Measurements from ENCODE around the gene CERCAM.

CERCAM gene

GRCh38 chr9:128459011-128459410 lies 38.4 kb downstream of the CERCAM start:
- Histone ChIP-seq H3K4me1 (no peaks in the 10 kb centered on the region), H3K36me3 (ENCODE audit: control insufficient read depth, insufficient read depth, low read length) (no peaks in the 10 kb centered on the region), H3K4me3 (ENCODE audit: low read depth, low read length) (no peak overlapping the region), H3K4me2 (ENCODE audit: low read length) (no peak overlapping the region), H3K79me2 (no peaks in the 10 kb centered on the region), H3K27me3 (ENCODE audit: control insufficient read depth, insufficient read depth, low read length) (no peaks in the 10 kb centered on the region), H3K9me3 (ENCODE audit: control insufficient read depth, low read length) (no peaks in the 10 kb centered on the region), H3K9ac (no peak overlapping the region), H2AFZ (no peak overlapping the region), H3K27ac (no peak overlapping the region)
- no peak for TF ChIP-seq CTCF (IDR thresholded peaks at IDR 0.05)

GRCh38 chr9:128469070-128469469 lies 48.4 kb downstream of the CERCAM start:
- H3K4me1 ChIP-seq = no peaks in the 10 kb centered on the region
- H3K79me2 ChIP-seq = no peaks in the 10 kb centered on the region
- no peak overlapping the region for H3K9ac ChIP-seq
- no peak overlapping the region for H3K4me3 ChIP-seq (ENCODE audit: low read depth, low read length)
- H3K27ac ChIP-seq = no peak overlapping the region
- H2AFZ ChIP-seq = no peak overlapping the region
- no peak for TF ChIP-seq CTCF (IDR thresholded peaks at IDR 0.05)
- no peaks in the 10 kb centered on the region for H3K27me3 ChIP-seq (ENCODE audit: control insufficient read depth, insufficient read depth, low read length)
- no peak overlapping the region for H3K4me2 ChIP-seq (ENCODE audit: low read length)
- H3K9me3 ChIP-seq (ENCODE audit: control insufficient read depth, low read length) = no peaks in the 10 kb centered on the region
- H3K36me3 ChIP-seq (ENCODE audit: control insufficient read depth, insufficient read depth, low read length) = no peaks in the 10 kb centered on the region

- no peaks in the 10 kb centered on the region for H3K36me3 ChIP-seq (ENCODE audit: control insufficient read depth, insufficient read depth, low read length)
- H3K9ac ChIP-seq = no peak overlapping the region
- H3K9me3 ChIP-seq (ENCODE audit: control insufficient read depth, low read length) = no peaks in the 10 kb centered on the region
Observed at GRCh38 chr9:128470560-128470959, 49.9 kb downstream of the CERCAM start.

GRCh38 chr9:128473104-128473503 lies 52.4 kb downstream of the CERCAM start:
- no peaks in the 10 kb centered on the region for H3K9me3 ChIP-seq (ENCODE audit: control insufficient read depth, low read length)
- H3K27ac ChIP-seq = no peak overlapping the region
- H3K36me3 ChIP-seq (ENCODE audit: control insufficient read depth, insufficient read depth, low read length) = no peaks in the 10 kb centered on the region
- H3K9ac ChIP-seq = no peak overlapping the region
- no peak for TF ChIP-seq CTCF (IDR thresholded peaks at IDR 0.05)
- no peak overlapping the region for H3K4me2 ChIP-seq (ENCODE audit: low read length)
- no peaks in the 10 kb centered on the region for H3K27me3 ChIP-seq (ENCODE audit: control insufficient read depth, insufficient read depth, low read length)
- H3K4me3 ChIP-seq (ENCODE audit: low read depth, low read length) = no peak overlapping the region
- H3K4me1 ChIP-seq = no peaks in the 10 kb centered on the region
- no peaks in the 10 kb centered on the region for H3K79me2 ChIP-seq
- H2AFZ ChIP-seq = no peak overlapping the region

More at GRCh38 chr9:128470560-128470959, 49.9 kb downstream of the CERCAM start:
- Histone ChIP-seq H3K4me2 (ENCODE audit: low read length) (no peak overlapping the region), H3K79me2 (no peaks in the 10 kb centered on the region), H2AFZ (no peak overlapping the region), H3K4me1 (no peaks in the 10 kb centered on the region), H3K27me3 (ENCODE audit: control insufficient read depth, insufficient read depth, low read length) (no peaks in the 10 kb centered on the region), H3K27ac (no peak overlapping the region), H3K4me3 (ENCODE audit: low read depth, low read length) (no peak overlapping the region)
- TF ChIP-seq CTCF (IDR thresholded peaks at IDR 0.05) = no peak

GRCh38 chr9:128475867-128476266 lies 55.2 kb downstream of the CERCAM start:
- no peaks in the 10 kb centered on the region for H3K79me2 ChIP-seq
- no peak overlapping the region for H2AFZ ChIP-seq
- TF ChIP-seq CTCF (IDR thresholded peaks at IDR 0.05) = no peak
- H3K4me3 ChIP-seq (ENCODE audit: low read depth, low read length) = no peak overlapping the region
- H3K27me3 ChIP-seq (ENCODE audit: control insufficient read depth, insufficient read depth, low read length) = no peaks in the 10 kb centered on the region
- H3K9me3 ChIP-seq (ENCODE audit: control insufficient read depth, low read length) = no peaks in the 10 kb centered on the region
- H3K4me2 ChIP-seq (ENCODE audit: low read length) = no peak overlapping the region
- no peak overlapping the region for H3K9ac ChIP-seq
- H3K36me3 ChIP-seq (ENCODE audit: control insufficient read depth, insufficient read depth, low read length) = no peaks in the 10 kb centered on the region
- H3K27ac ChIP-seq = no peak overlapping the region
- H3K4me1 ChIP-seq = no peaks in the 10 kb centered on the region
